ENCODE data around the gene GLIPR1.

Gene GLIPR1

DNA sequence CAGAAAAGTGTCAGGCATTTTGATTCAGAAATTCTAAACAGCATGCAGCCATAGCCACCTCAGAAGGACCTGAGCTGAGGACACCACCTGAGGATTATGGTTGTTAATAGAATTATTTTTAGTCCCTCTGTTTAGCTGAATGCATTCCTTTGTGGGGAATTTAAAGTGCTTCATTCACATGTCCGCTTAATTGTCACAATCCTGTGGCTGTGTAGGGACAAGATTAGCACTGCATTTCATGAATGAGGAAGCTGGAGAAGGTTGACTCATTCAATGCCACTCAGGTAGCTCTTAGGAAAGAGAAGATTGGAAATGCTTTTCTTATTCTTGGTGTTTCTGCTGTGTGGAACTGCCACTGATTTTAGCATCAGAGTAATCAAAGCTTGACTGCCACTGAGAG is 72.8 kb downstream of the GLIPR1 start:
- no peaks in the 10 kb centered on the region for H3K36me3 Mint-ChIP-seq
- no peak overlapping the region for H3K27ac Mint-ChIP-seq
- no peaks in the 10 kb centered on the region for H3K9me3 Mint-ChIP-seq (ENCODE audit: low read depth)
- H3K27me3 Mint-ChIP-seq: peaks cover 12% of the 10 kb centered on the region
- H3K4me3 Mint-ChIP-seq: no peak overlapping the region
- H3K4me1 Mint-ChIP-seq (ENCODE audit: low read depth): no peaks in the 10 kb centered on the region

All from activated naive CD8-positive, alpha-beta T cell (primary cell).